Activated CD4-positive, alpha-beta T cell treated with anti-CD3 and anti-CD28 coated beads for 1 hour (primary cell): Measurements from ENCODE around the gene TRAPPC12.
"Not testable (repeated sequence)": the region's sequence is repeated elsewhere in the genome, so short reads cannot be mapped to it uniquely, and the experiment has no call there.

Source experiments
- DNase-seq: peaks from one replicate; pipeline ENCODE4 v3.0.0-alpha.2; 2020

TRAPPC12 gene

DNA sequence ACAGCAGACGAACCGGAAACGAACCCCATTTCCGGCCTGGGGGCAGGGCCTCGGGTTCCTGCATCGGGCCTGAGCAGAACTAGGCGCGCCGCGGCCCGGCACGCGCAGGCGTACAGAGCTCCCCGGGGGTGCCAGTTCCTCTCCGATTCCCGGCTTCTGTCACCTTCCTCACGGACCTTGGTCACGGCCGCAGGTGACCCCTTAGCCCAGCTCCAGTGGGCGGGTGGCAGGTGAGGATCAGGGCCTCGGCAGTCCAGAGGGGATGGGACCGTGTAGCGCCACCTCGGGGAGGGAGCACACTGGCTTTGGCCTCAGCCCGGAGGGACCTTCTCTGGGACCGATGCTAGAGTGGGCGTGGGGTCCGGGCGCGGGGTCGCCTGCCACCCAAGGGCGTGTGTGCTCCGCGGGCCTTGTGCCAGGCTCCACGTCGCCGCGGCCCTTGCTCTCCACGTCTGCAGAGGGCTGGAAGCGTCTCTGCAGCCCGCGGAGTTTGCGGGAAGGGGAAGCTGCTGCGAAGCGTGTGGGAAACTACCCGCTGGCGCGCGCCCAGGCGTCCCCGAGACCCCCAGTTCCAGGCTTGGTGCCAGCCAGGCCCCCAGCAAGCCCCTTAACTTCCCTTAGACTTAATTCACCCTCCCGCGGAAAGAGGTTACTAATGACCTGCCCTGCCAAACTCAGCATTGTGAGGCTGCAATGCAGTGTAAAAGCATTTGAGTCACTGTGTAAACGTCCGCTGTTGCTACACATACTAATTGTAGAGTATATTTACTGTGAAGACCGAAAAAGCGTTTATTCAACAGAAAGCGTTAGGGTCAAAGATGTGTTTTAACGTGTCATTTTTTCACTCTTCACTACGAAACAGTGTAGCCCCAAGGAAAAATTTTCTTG lies at the start of gene TRAPPC12:
Gene TRAPPC12 (plus strand): TSS at position 48 of the 888 bp plus-strand sequence. CDS start 7,930 bp downstream, outside the sequence.
- DNase-seq: peak; percentile 88

- DNase-seq: no peak
Measured at GRCh38 chr2:3332133-3332532, 47.4 kb upstream of the TRAPPC12 start.

DNA sequence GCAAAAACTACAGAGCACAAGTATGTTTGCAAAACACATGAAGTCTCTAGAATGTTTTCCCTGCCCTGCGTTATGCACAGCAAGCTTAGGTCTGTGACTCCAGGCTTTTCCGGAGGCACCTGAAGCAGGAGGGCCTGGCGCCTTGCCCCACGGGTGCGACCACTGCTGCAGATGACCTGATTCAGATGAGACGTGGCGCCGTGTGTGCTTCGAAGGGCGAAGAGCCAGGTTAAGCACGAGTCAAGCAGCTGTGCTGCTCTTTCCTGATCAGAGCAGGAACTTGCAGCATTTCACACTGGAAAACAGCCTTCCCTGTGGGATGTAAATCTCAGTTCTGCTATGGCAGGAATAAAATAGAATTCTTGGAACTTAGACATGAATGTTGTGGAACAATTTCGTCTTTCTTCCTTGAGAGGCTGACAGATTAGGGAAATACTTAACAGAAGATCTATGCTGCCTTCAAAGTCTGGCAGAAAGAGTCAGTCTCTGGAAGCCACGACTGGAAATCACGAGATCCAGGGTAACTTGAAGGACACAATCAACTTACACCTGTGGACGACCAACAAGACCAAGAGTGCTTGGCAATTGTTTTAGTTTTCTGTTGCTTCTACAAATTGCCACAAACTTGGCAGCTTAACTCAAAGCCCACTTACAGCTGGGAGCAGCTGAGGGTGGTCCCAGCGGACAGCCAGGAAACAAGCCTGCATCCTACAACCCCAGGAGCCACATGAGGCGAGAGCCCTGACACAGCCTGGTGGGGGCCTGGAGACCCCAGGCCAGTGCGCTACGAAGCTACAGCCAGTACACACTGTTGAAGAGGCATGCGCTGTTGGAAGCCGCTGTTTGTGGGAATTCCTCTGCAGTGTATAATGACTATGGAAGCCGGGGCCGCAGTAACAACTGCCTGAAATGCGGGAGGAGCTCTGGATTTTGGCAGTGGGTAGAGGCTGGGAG lies 44.8 kb upstream of the TRAPPC12 start:
- no peak for DNase-seq

- DNase-seq: no peak
Measured at GRCh38 chr2:3336844-3337243, 42.6 kb upstream of the TRAPPC12 start.

DNA sequence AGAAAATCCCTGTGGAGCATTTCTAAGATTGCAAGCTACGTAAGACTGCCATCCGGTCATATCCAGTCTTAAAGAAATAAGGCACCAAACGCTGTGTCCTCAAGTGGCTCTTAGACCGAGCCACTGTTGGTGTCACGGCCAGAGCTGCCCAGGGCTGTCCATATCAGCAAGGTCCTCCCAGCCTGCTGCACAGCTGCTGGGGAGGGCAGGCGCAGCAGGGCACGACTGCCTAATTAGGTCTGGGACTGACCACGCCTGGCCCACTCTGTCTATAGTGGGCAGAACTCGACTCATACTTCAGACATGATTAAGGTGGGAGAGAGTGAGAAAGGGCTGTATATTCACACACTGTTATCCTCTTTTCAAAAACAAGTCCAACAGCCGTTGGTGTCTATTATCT lies 41.2 kb upstream of the TRAPPC12 start:
- no peak for DNase-seq

DNA sequence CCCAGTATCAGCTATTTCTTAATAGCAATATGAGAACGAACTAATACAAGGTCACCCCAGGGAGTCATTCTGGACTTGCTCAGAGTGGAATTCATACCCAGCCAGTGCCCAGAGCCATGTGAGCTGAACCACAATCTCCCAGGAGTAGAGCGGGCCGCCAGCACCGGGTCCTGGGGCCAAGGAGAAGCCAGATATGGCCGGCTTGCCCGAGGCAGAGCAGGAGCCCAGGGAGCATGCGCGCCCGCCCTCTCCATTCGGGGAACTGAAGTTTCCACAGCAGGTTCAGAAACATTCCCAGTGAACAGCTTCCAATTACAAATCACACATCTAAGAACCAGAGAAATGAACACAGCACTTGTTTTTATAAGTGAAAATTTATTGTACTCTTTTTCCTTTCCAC lies 39.4 kb upstream of the TRAPPC12 start:
- no peak for DNase-seq

DNA sequence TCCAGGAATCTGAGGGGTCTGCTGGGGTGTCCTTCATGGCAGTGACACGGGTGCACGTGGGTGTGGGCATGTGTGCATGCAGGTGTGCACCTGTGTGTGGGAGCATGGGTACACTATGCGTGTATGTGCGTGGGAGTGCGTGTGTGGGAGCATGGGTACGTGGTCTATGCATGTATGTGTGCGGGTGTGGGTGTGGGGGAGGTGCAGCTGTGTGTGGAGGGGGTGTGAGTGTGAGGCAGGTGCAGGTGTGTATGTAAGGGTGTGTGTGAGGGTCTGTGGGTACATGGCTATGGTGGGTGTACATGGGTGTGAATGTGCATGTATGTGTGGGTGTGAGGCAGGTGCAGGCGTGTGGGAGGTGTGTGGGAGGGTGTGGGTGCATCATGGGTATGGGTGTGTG lies 38.2 kb upstream of the TRAPPC12 start:
- no peak for DNase-seq

DNA sequence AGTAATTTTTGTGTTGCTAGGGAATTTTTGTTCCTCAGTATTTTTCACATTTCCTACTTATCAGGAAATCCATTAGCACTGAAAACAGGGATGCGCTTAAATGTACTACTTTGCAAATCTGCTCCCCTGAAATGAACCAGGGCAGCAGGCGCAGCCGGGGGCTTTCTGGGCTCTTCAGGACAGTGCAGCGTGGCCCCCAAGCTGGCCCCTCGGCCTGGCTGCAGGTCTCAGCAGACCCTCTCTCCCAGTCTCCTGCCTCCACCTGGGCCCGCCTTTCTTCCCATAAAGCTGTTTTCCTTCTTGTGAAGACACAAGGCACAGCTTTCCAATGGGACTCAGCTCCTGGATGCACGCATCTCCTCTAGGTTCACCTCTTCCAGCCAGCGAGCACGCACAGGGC lies 37.2 kb upstream of the TRAPPC12 start:
- no peak for DNase-seq

DNA sequence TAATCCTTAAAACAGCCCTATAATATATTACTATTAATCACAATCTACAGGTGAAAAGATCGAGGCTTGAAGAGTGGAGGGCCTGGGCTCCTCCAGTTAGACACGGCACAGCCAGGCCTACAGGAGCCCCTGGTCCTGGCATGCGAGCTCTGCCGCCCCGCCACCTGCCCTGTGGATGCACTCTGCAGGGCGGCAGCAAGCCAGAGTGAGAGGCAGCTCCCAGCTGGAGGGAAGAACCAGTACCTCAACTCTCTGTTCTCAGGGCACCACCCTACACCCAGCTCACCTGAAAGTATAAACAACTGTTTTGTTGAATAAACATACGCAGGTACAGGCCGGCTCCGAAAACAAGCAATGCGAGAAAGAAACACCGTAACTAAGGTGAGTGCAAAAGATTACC lies 36.5 kb upstream of the TRAPPC12 start:
- no peak for DNase-seq

DNA sequence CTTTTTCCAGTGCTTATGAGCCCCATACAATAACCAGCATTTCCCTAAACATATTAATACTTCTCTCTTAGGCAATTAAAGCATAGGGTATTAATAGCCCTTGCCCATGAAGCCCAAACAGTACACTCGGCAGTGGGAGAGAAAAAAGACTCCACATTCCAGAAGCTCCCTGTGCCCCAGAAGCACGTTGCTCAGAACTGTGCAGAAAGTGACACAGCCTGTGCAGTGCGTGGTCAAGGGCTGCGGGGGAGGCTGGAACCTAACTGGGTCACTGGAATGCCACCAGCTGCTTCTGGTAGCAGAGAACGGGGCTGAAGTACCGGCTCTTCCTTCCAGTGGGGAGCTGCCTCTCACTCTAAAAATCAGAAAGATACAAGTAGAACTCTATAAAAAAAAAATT lies 34.6 kb upstream of the TRAPPC12 start:
- no peak for DNase-seq

DNA sequence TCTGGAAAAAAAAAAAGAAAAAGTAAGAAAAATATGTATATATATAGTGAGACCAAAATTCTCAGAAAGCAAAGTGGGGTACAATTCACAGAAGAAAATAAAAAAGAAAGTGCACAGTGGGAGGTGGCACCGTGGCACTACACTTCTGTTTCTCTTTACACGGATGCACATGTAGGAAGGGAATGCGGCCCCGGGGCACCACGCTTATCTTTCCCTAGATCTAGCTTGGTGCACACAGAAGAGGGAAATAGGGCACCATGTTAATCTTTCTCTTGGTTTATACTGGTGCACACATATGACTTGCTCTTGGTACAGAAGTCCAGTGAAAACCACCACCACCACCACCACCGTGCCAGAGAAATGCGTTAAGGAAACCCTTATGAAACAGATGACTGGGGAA lies 33.9 kb upstream of the TRAPPC12 start:
- no peak for DNase-seq

DNA sequence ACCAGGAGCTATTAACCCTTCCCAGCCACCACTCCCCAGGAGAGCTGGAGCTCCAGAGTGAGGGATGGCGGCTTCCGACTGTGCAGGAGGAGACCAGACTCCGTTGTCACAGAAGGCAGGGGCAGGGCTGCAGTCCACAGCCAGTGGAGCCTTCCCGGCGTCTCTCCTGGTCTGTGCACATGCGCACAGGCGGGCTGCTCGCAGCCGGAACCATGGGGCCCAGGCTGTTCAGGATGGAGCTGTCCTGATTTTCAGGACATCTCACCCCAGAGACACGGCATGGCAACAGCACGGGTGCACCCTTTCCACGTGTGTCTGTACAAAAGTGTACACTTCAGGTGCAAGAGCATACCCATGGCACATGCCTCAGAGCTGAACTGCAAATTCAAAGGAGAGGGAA lies 30.7 kb upstream of the TRAPPC12 start:
- no peak for DNase-seq

DNA sequence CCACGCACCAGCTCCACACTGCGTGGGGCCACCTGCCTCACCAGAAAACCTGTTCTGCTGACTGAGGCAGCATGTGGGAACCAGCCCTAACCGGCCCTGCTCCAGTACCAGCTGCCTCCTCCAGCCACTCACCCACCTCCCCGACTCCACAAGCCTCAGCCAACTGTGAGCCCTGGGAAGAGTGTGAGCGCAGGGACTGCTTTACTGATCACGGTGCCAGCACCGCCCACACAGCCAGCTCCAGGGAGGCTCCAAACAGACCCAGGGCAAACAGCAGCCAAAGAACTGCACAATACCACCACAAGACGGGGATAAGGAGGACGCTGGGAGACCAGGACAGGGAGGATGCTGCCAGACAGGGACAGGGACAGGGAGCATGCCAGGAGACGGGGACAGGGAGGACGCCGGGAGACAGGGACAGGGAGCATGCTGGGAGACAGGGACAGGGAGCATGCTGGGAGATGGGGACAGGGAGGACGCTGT lies 30.2 kb upstream of the TRAPPC12 start:
- DNase-seq: no peak

DNA sequence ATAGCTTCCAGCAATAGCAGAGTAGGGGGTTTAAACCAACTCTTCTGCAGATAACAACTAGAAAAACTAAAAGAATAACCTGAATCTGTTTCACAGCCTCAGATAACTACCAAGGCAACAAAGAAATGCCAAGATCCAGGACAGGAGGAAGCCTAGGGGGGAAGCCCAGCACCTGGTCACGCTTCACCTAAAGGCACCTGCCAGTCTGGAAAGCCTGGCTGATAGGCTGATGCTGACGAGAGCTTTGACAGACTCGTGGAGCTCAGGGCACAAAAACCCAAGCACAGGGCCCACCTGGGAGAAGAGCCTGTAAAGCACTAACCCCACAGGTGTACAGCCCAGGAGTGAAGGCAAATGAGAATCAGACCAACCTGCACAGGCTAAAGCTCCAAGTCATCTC lies 24.5 kb upstream of the TRAPPC12 start:
- no peak for DNase-seq

DNA sequence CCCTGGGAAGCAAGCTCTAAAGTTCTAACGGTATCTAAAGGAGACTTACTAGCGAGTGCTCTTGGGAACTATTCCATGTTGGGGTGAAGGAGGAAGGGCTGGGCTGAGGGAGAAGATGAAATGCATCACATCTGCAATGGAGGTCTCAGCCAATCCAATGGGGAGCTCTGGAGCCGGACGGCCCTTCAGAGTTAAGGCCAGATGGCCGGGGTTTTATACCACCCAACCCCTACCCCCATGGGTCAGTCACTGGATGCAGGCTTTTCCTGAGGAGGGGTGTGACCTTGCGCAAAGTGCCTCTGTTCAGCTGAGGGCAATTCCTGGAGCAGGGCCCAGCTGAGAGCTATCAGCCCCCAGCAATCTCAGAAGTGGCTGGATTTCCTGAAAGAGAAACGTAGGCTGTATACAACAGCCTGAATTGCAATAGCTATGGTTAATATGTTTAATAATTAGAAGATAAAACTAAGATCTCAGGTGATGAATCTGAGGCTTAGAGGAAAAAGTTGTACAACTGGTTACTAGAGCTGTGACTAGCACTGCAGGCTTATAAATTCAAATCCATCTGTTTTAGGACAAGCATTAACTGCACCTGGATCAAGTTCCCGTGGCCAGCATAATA lies 23.4 kb upstream of the TRAPPC12 start:
- no peak for DNase-seq

DNA sequence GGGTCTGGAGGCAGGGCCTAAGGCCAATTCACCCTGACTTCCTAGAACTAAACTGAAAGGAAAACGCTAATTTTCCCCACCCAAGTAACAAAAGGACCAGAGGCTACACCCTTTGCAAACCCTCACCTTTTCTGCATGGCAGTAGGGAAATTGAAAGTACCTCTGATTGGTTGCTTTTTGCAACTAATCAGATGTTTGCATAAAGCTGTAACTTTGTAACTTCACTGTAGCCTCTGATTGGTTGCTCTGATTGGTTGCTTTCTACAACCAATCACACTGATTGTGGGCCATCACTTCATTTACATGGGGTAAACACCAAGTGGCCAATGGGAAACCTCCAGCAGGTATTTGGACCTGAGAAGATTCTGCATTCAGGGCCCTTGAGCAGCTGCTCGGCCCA lies 22.7 kb upstream of the TRAPPC12 start:
- DNase-seq: no peak

- DNase-seq: not testable (repeated sequence)
Measured at GRCh38 chr2:3357446-3357845, 22.0 kb upstream of the TRAPPC12 start.

DNA sequence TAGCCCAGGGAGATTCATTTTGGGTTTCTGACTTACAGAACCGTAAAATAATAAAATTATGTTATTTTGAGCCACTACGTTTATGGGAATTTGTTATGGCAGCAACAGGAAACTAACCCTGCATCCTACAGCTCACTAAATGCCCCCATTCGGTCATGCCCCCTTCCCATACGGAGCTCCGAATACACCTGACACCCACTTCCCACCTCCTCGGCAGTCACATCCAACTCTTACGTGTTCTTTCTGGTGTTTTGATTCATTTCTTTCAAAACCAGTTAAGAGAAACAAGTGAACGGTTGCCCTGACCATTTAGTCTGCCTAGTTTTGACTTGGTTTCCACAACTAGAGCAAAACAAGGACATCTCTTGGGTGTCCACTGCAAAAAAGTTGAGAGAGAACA lies 21.6 kb upstream of the TRAPPC12 start:
- DNase-seq: no peak

GRCh38 chr2:3361518-3362389 lies 17.7 kb upstream of the TRAPPC12 start:
- no peak for DNase-seq

- no peak for DNase-seq
Measured at GRCh38 chr2:3365219-3365618, 14.3 kb upstream of the TRAPPC12 start.

DNA sequence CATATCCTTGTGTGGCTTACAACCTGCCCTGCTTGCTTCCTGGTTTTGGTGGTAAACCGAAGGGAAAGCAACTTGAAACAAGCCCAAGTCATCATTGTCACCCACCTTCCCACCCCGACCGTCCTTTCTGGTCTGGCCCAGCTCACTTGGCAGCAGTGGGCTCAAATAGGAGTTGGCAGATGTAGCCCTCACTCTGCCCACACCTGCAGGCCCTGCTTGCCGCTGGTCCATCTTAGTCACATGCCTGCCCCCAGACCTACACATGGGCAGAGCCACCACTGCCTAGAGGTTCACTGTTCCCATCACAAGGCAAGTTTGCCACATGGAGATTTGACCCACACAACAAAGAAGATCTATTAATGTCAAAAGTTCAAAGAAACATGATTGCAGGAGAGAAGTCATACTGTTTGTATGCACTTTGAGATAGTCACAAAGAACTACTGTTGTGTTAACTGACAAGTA lies 11.2 kb upstream of the TRAPPC12 start:
- no peak for DNase-seq
